ENCODE measurements around the gene GRID1. TPM values are rescaled to one million over a fixed set of nuclear protein-coding genes. Genes with fewer than 3 reads are reported as not detected.
A peak's percentile ranks its signal among the peaks of the same experiment; 100 is the strongest.

GRID1 gene
- total RNA-seq, 1 donor from 2014 or later = 1.4 TPM

GRCh38 chr10:86059892-86060291 lies 306.7 kb downstream of the GRID1 start:
- no peaks in the 10 kb centered on the region for H3K27me3 ChIP-seq
- no peaks in the 10 kb centered on the region for H3K4me1 ChIP-seq
- no peak for DNase-seq (ENCODE audit: low spot score in 2 of 2)
- intact Hi-C loops (cut with DNase I) = no loop called here
- no peak for TF ChIP-seq CTCF (IDR thresholded peaks at IDR 0.05)
- no peaks in the 10 kb centered on the region for H3K36me3 ChIP-seq
- no peak overlapping the region for H3K27ac ChIP-seq
- H3K9me3 ChIP-seq = no peaks in the 10 kb centered on the region
- H3K4me3 ChIP-seq = no peak overlapping the region

GRCh38 chr10:86058964-86059363 lies 307.6 kb downstream of the GRID1 start:
- DNase-seq (ENCODE audit: low spot score in 2 of 2) = no peak
- Histone ChIP-seq H3K9me3 (no peaks in the 10 kb centered on the region), H3K4me3 (no peak overlapping the region), H3K4me1 (no peaks in the 10 kb centered on the region), H3K27ac (no peak overlapping the region), H3K36me3 (no peaks in the 10 kb centered on the region), H3K27me3 (no peaks in the 10 kb centered on the region)
- no peak for TF ChIP-seq CTCF (IDR thresholded peaks at IDR 0.05)
- intact Hi-C loops (cut with DNase I) = no loop called here

GRCh38 chr10:86057708-86058107 lies 308.9 kb downstream of the GRID1 start:
- TF ChIP-seq CTCF (IDR thresholded peaks at IDR 0.05) = no peak
- no peaks in the 10 kb centered on the region for H3K4me1 ChIP-seq
- DNase-seq (ENCODE audit: low spot score in 2 of 2) = peak in 1 of 2 donors; percentile 22
- no peaks in the 10 kb centered on the region for H3K27me3 ChIP-seq
- H3K9me3 ChIP-seq = no peaks in the 10 kb centered on the region
- intact Hi-C loops (cut with DNase I) = no loop called here
- no peak overlapping the region for H3K27ac ChIP-seq
- H3K4me3 ChIP-seq = no peak overlapping the region
- H3K36me3 ChIP-seq = no peaks in the 10 kb centered on the region

- Histone ChIP-seq H3K27ac (no peak overlapping the region), H3K4me1 (no peaks in the 10 kb centered on the region), H3K27me3 (no peaks in the 10 kb centered on the region), H3K4me3 (no peak overlapping the region), H3K36me3 (no peaks in the 10 kb centered on the region), H3K9me3 (no peaks in the 10 kb centered on the region)
- peak in 1 of 2 donors; percentile 13 for DNase-seq (ENCODE audit: low spot score in 2 of 2)
- no peak for TF ChIP-seq CTCF (IDR thresholded peaks at IDR 0.05)
- intact Hi-C loops (cut with DNase I) = no loop called here
Measured at GRCh38 chr10:86056672-86057071, 309.9 kb downstream of the GRID1 start.

GRCh38 chr10:86055928-86056327 lies 310.7 kb downstream of the GRID1 start:
- no peak overlapping the region for H3K4me3 ChIP-seq
- H3K27ac ChIP-seq = no peak overlapping the region
- intact Hi-C loops (cut with DNase I) = no loop called here
- DNase-seq (ENCODE audit: low spot score in 2 of 2) = peak in 1 of 2 donors; percentile 31
- H3K36me3 ChIP-seq = no peaks in the 10 kb centered on the region
- H3K27me3 ChIP-seq = no peaks in the 10 kb centered on the region
- no peaks in the 10 kb centered on the region for H3K9me3 ChIP-seq
- TF ChIP-seq CTCF (IDR thresholded peaks at IDR 0.05) = no peak
- no peaks in the 10 kb centered on the region for H3K4me1 ChIP-seq

- Histone ChIP-seq H3K4me3 (no peak overlapping the region), H3K9me3 (no peaks in the 10 kb centered on the region), H3K36me3 (no peaks in the 10 kb centered on the region), H3K27ac (no peak overlapping the region), H3K4me1 (no peaks in the 10 kb centered on the region), H3K27me3 (no peaks in the 10 kb centered on the region)
- no peak for TF ChIP-seq CTCF (IDR thresholded peaks at IDR 0.05)
- intact Hi-C loops (cut with DNase I) = no loop called here
- no peak for DNase-seq (ENCODE audit: low spot score in 2 of 2)
Measured at GRCh38 chr10:86053675-86054074, 312.9 kb downstream of the GRID1 start.
